ENCODE results near the gene CDC25A.

DNA sequence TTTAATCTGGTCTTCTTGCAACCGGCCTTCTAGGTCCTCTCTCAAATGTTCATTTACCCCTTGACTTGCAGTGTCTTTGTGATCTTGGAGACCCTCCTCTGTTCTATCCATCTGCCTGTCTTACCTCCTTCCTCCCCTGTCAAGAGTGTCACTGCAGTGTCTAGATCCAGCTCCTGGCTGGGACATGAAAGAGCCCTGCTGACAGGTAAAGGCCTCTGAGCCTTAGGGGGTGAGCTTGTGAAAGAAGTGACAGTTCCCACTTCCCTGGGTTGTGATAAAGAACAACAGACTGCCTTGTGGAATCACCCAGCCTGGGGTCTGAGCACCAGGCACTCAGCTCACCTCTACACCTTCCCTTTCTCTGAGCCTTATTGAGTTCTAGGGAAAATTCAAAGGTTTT, 68.0 kb downstream of the CDC25A start:
- TF ChIP-seq, protein P1, sequence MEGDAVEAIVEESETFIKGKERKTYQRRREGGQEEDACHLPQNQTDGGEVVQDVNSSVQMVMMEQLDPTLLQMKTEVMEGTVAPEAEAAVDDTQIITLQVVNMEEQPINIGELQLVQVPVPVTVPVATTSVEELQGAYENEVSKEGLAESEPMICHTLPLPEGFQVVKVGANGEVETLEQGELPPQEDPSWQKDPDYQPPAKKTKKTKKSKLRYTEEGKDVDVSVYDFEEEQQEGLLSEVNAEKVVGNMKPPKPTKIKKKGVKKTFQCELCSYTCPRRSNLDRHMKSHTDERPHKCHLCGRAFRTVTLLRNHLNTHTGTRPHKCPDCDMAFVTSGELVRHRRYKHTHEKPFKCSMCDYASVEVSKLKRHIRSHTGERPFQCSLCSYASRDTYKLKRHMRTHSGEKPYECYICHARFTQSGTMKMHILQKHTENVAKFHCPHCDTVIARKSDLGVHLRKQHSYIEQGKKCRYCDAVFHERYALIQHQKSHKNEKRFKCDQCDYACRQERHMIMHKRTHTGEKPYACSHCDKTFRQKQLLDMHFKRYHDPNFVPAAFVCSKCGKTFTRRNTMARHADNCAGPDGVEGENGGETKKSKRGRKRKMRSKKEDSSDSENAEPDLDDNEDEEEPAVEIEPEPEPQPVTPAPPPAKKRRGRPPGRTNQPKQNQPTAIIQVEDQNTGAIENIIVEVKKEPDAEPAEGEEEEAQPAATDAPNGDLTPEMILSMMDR (conservative IDR thresholded peaks at IDR 0.05; ENCODE audit: low read depth in 2 of 2) = no peak
- no peak for TF ChIP-seq POLR2AphosphoS5 (IDR thresholded peaks at IDR 0.05; ENCODE audit: low read depth)
- no peak for TF ChIP-seq EZH2phosphoT487 (IDR thresholded peaks at IDR 0.05; ENCODE audit: unreplicated experiment)
- TF ChIP-seq, protein P2, sequence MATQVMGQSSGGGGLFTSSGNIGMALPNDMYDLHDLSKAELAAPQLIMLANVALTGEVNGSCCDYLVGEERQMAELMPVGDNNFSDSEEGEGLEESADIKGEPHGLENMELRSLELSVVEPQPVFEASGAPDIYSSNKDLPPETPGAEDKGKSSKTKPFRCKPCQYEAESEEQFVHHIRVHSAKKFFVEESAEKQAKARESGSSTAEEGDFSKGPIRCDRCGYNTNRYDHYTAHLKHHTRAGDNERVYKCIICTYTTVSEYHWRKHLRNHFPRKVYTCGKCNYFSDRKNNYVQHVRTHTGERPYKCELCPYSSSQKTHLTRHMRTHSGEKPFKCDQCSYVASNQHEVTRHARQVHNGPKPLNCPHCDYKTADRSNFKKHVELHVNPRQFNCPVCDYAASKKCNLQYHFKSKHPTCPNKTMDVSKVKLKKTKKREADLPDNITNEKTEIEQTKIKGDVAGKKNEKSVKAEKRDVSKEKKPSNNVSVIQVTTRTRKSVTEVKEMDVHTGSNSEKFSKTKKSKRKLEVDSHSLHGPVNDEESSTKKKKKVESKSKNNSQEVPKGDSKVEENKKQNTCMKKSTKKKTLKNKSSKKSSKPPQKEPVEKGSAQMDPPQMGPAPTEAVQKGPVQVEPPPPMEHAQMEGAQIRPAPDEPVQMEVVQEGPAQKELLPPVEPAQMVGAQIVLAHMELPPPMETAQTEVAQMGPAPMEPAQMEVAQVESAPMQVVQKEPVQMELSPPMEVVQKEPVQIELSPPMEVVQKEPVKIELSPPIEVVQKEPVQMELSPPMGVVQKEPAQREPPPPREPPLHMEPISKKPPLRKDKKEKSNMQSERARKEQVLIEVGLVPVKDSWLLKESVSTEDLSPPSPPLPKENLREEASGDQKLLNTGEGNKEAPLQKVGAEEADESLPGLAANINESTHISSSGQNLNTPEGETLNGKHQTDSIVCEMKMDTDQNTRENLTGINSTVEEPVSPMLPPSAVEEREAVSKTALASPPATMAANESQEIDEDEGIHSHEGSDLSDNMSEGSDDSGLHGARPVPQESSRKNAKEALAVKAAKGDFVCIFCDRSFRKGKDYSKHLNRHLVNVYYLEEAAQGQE (IDR thresholded peaks at IDR 0.05; ENCODE audit: unreplicated experiment) = no peak
- no peak for TF ChIP-seq EZH2 (IDR thresholded peaks at IDR 0.05; ENCODE audit: low read depth, unreplicated experiment)
- no peak for TF ChIP-seq JUNB (IDR thresholded peaks at IDR 0.05; ENCODE audit: unreplicated experiment)
- TF ChIP-seq NANOG (IDR thresholded peaks at IDR 0.05; ENCODE audit: borderline replicate concordance) = no peak
- TF ChIP-seq CREB1 (CRISPR knock-in tag; IDR thresholded peaks at IDR 0.05; ENCODE audit: low read depth) = no peak
- TF ChIP-seq STAT1 (IDR thresholded peaks at IDR 0.05; ENCODE audit: unreplicated experiment) = no peak
- TF ChIP-seq ZNF331 (CRISPR knock-in tag; IDR thresholded peaks at IDR 0.05; ENCODE audit: low read depth) = no peak

Measured in GM23338 (cell line).